Gastrocnemius medialis (tissue), 4 donors: ENCODE results near the gene PRKCZ. TPM values are rescaled to one million over a fixed set of nuclear protein-coding genes. Genes with fewer than 3 reads are reported as not detected.

ENCODE experiments used
- ATAC-seq, 2 donors: fragments of 150-250 bp; one replicate each; pipeline ENCODE4 v1.9.1; 2016
- DNase-seq, 2 donors: peaks; one replicate each; pipeline ENCODE4 v3.0.0-alpha.2; 2019
- H3K27ac ChIP-seq, 4 donors: fragments of 200-600 bp; sonication (generic); 1 replicate in 1 of 4; 2 replicates in 3 of 4; pipeline ENCODE4 v1.5.1; 2016 to 2018; ENCODE audit warnings: mild to moderate bottlenecking in 2 of 4, moderate library complexity in 1 of 4
- H3K27me3 ChIP-seq, 3 donors: fragments of 200-600 bp; sonication (generic) in 2 of 3; 1 replicate in 1 of 3; 2 replicates in 2 of 3; pipeline versions ENCODE4 v1.5.1 to v1.6.0; 2016 to 2019; ENCODE audit warnings: mild to moderate bottlenecking in 1 of 3, moderate library complexity in 1 of 3
- H3K36me3 ChIP-seq, 2 donors: fragments of 200-600 bp; sonication (generic) in 1 of 2; one replicate each; pipeline ENCODE4 v1.5.1; 2017 to 2018
- H3K4me1 ChIP-seq, 2 donors: fragments of 200-600 bp; sonication (generic) in 1 of 2; one replicate each; pipeline ENCODE4 v1.5.1; 2016 to 2017; ENCODE audit warnings: mild to moderate bottlenecking in 2 of 2
- H3K4me3 ChIP-seq, 4 donors: fragments of 200-600 bp; sonication (generic) in 3 of 4; 1 replicate in 1 of 4; 2 replicates in 3 of 4; pipeline ENCODE4 v1.5.1; 2016 to 2019; ENCODE audit warnings: mild to moderate bottlenecking in 2 of 4
- H3K9me3 ChIP-seq, 3 donors: fragments of 200-600 bp; sonication (generic) in 2 of 3; 1 replicate in 1 of 3; 2 replicates in 2 of 3; pipeline ENCODE4 v1.5.1; 2016 to 2019
- CTCF ChIP-seq, 5 experiments: fragments of 450-650 bp in 3 of 5; fragments of 200-600 bp in 2 of 5; sonication (generic) in 2 of 5; IDR thresholded peaks in 4 of 5; conservative IDR thresholded peaks in 1 of 5; 1 replicate in 4 of 5; 2 replicates in 1 of 5; pipeline ENCODE4 v1.5.1; 2016 to 2019; ENCODE audit warnings: antibody characterized with exemption in 5 of 5, mild to moderate bottlenecking in 3 of 5, moderate library complexity in 3 of 5
- POLR2A ChIP-seq, 2 donors: fragments of 450-650 bp; IDR thresholded peaks; one replicate each; pipeline ENCODE4 v1.6.1; 2017; ENCODE audit warnings: antibody characterized with exemption in 2 of 2, mild to moderate bottlenecking in 2 of 2, moderate library complexity in 2 of 2
- in situ Hi-C, 4 donors: fragments of 200-750 bp; cut with MboI; loops; one replicate each; pipeline versions ENCODE4 v1.15.0 to v1.8.0; 2017; ENCODE audit warnings: low sequenced_read_pairs in 4 of 4
- intact Hi-C: fragments of 100-400 bp; cut with DNase I; formaldehyde crosslinking; loops from one replicate; pipeline ENCODE4 v1.15.1; 2023; ENCODE audit warnings: low total_unique reads
- total RNA-seq, 4 donors: library from RNA; depleted of rRNA; stranded (reverse); fragments of >200 nt; gene quantifications; one replicate each; pipeline versions ENCODE4 v1.1.0 to v1.2.3, GENCODE V29; 2016

Gene PRKCZ
- total RNA-seq, 4 donors from 2014 or later = 0.16 to 0.87 TPM; not detected in 2

- TF ChIP-seq POLR2A (IDR thresholded peaks at IDR 0.05) (no peak), CTCF (IDR thresholded peaks at IDR 0.05 in 4 of 5, conservative IDR thresholded peaks at IDR 0.05 in 1 of 5) (no peak)
- Histone ChIP-seq H3K9me3 (no peaks in the 10 kb centered on the region), H3K27ac (no peak overlapping the region), H3K27me3 (peaks cover 0 to 11% (median 3%) of the 10 kb centered on the region in 3 donors), H3K36me3 (no peaks in the 10 kb centered on the region), H3K4me3 (no peak overlapping the region), H3K4me1 (no peaks in the 10 kb centered on the region)
- in situ Hi-C loops (no loop called here), intact Hi-C loops (no loop called here)
- ATAC-seq (no peak), DNase-seq (no peak)
Observed at GRCh38 chr1:2165646-2166045, 115.4 kb downstream of the PRKCZ start.

GRCh38 chr1:2166254-2166653 is 116.0 kb downstream of the PRKCZ start:
- Histone ChIP-seq H3K36me3 (no peaks in the 10 kb centered on the region), H3K27ac (no peak overlapping the region), H3K9me3 (no peaks in the 10 kb centered on the region), H3K4me1 (no peaks in the 10 kb centered on the region), H3K27me3 (peaks cover 0 to 11% (median 3%) of the 10 kb centered on the region in 3 donors), H3K4me3 (no peak overlapping the region)
- in situ Hi-C loops = no loop called here
- ATAC-seq (no peak), DNase-seq (no peak)
- intact Hi-C loops = no loop called here
- TF ChIP-seq CTCF (IDR thresholded peaks at IDR 0.05 in 4 of 5, conservative IDR thresholded peaks at IDR 0.05 in 1 of 5) (no peak), POLR2A (IDR thresholded peaks at IDR 0.05) (no peak)

GRCh38 chr1:2166695-2167094 is 116.5 kb downstream of the PRKCZ start:
- DNase-seq (no peak), ATAC-seq (no peak)
- intact Hi-C loops = no loop called here
- Histone ChIP-seq H3K4me1 (no peaks in the 10 kb centered on the region), H3K9me3 (no peaks in the 10 kb centered on the region), H3K27ac (no peak overlapping the region), H3K27me3 (peaks cover 0 to 11% (median 3%) of the 10 kb centered on the region in 3 donors), H3K36me3 (no peaks in the 10 kb centered on the region), H3K4me3 (no peak overlapping the region)
- in situ Hi-C loops = no loop called here
- TF ChIP-seq POLR2A (IDR thresholded peaks at IDR 0.05) = no peak
- TF ChIP-seq CTCF (IDR thresholded peaks at IDR 0.05 in 4 of 5, conservative IDR thresholded peaks at IDR 0.05 in 1 of 5) = no peak

- ATAC-seq = no peak
- intact Hi-C loops = no loop called here
- Histone ChIP-seq H3K27ac (no peak overlapping the region), H3K9me3 (no peaks in the 10 kb centered on the region), H3K4me3 (no peak overlapping the region), H3K4me1 (no peaks in the 10 kb centered on the region), H3K36me3 (no peaks in the 10 kb centered on the region), H3K27me3 (peaks cover 0 to 11% (median 3%) of the 10 kb centered on the region in 3 donors)
- TF ChIP-seq CTCF (IDR thresholded peaks at IDR 0.05 in 4 of 5, conservative IDR thresholded peaks at IDR 0.05 in 1 of 5) = no peak
- TF ChIP-seq POLR2A (IDR thresholded peaks at IDR 0.05) = no peak
- in situ Hi-C loops = no loop called here
- DNase-seq = no peak
Observed at GRCh38 chr1:2168090-2168489, 117.9 kb downstream of the PRKCZ start.

GRCh38 chr1:2168535-2168934 is 118.3 kb downstream of the PRKCZ start:
- in situ Hi-C loops = no loop called here
- no peak overlapping the region for H3K27ac ChIP-seq
- H3K4me3 ChIP-seq = no peak overlapping the region
- DNase-seq = no peak
- H3K9me3 ChIP-seq = no peaks in the 10 kb centered on the region
- intact Hi-C loops = no loop called here
- TF ChIP-seq POLR2A (IDR thresholded peaks at IDR 0.05) (no peak), CTCF (IDR thresholded peaks at IDR 0.05 in 4 of 5, conservative IDR thresholded peaks at IDR 0.05 in 1 of 5) (no peak)
- H3K36me3 ChIP-seq = no peaks in the 10 kb centered on the region
- H3K4me1 ChIP-seq = no peaks in the 10 kb centered on the region
- H3K27me3 ChIP-seq = peaks cover 0 to 11% (median 3%) of the 10 kb centered on the region in 3 donors
- ATAC-seq = no peak
